NCI-H82 treated with DMSO at 0.1 percent for 48 hours (cell line): Measurements from ENCODE around the gene SH3TC1.

ENCODE experiments used
- DNase-seq: peaks from one replicate; lab custom pipeline; 2025; ENCODE audit not compliant: unreplicated experiment; lab: John Stamatoyannopoulos, UW

SH3TC1 gene

DNA sequence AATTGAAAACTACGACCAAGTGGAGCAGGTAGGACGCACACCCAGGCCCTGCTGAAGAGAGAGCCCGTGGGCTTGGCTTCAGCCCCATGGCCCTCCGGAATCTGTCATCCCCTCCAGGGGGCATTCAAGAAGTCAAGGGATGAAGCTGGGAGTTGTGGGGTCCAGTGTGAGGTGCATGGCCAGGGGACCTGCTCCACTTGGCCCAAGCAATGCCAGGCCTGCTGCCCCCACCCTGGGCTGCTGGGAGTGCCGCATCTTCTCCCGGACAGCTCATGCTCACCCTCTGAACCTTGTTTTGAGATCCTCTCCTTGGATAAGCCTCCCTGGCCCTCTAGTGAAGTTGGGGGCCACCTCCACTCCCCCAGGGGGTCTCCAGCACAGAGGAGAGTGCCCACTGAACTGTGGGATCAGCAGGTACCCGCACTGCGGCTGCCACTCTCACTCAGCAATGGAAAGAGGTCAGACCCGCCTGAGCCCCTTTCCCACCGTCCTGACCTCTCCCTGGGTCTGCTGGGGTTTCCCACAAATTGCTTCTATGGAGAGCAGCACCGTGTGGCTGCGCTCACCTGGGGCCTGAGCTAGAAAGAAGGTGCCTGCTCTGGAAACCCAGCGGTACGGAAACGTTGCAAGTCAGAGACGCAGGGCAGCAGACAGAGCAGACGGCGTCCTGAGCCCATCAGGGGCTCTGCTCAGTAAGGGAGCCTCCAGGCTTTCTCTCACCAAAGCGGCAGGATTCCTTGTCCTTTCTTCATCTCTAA lies 35.5 kb upstream of the SH3TC1 start:
- no peak for DNase-seq

GRCh38 chr4:8164194-8164565 lies 34.9 kb upstream of the SH3TC1 start:
- no peak for DNase-seq

DNA sequence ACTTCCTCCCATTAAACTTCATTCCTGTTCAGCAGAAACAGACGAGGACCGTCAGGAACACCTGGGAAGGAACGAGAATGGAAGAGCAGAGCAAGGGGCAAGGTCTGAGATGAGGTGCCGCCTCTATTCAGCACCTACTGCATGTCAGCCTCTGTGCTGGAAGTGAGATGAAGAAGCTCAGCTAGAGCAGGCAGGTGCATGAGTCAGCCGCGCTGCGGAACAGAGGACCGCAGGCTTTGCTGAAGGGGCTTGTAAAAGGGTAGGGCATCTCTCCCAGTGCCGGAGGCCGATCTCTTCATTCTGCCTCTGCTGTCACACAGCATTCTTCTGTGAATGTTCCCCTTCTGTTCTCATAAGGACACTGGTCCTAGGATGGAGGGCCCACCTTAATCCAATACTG lies 34.4 kb upstream of the SH3TC1 start:
- DNase-seq = no peak

DNA sequence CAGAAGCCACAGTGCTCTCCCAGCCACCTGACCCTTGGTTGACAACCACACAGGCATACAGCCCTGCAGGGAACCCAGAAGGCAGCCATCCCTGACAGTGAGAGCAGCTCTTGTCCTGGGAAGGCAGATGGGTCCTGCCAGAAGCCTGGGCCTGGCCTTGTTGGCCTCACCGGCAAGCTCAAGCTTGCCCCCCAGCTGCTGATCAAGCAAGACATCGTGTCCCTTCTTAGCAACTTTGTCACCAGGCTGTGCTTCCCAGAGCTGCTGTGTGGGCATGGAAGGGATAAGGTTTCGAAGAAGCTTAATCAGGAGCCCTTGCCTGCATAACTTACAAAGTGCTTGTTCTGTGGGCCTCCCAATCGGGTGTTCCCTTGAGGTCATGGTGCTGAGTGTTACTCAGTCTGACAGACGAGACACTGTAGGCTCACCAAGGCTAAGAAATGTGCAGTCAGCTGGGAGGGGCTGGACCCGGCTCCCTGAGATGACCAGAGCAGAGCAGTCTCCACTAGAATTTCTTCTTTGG lies 33.7 kb upstream of the SH3TC1 start:
- DNase-seq = no peak

GRCh38 chr4:8167291-8167690 lies 31.8 kb upstream of the SH3TC1 start:
- no peak for DNase-seq

- no peak for DNase-seq
Observed at GRCh38 chr4:8167815-8168214, 31.3 kb upstream of the SH3TC1 start.

- no peak for DNase-seq
Observed at GRCh38 chr4:8168232-8168631, 30.9 kb upstream of the SH3TC1 start.

- DNase-seq = no peak
Observed at GRCh38 chr4:8168832-8169598, 30.1 kb upstream of the SH3TC1 start.

DNA sequence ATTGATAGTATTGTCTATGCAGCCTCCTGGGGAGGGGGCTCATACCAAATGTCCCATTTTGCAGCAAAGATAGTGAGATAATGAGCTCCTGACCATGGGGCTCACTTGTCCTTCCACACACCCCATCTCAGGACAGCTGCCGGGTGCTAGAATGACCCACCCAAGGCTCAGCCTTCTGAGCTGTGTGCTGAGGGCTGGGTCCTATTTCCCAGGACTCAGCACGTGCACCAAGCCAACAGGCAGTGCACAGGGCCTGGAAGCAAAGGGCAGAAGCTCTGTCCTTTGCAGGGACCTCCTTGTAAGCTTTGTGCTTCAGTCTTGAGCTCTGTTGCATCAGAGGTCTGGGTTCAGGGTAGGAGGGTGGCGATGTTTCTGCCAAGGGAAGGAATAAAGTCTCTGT lies 29.3 kb upstream of the SH3TC1 start:
- no peak for DNase-seq

DNA sequence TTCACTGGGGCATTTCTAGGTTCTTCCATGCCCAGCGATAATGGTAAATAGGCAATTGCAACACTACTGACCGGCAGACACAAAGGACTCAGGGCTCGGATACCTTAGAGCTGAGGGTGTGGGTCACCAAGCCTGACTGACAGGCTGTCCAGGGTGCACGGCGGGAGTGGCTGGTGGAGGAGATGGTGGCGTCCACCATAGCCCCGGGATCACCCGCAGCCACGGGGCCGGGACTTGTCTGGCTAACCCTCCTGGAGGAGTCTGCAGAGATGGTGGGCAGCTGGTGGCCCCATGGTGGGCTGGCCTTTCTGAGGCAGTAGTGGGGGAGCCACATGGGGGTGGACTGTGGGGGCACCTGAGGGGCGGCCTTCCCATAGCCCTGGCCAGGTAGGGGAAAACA lies 28.7 kb upstream of the SH3TC1 start:
- no peak for DNase-seq

DNA sequence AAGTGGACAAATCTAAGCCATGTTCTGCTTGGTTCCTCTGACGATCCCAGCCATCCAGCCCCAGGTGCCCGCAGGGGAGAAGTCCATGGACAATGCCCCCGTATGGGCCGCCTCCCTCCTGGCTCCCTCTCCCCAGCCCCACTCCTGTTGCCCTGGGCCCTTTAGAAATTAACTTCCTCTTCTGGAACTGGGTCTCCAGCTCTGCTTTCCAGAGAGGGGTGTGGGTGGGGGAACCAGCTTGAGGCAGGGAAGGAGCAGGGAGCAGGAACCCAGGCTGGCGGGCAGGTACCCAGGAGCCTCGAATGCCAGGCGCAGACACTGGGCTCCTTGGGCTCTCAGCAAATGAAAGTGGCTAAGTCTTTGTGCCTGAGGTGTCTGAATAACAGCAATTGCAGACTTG lies 27.8 kb upstream of the SH3TC1 start:
- no peak for DNase-seq

- DNase-seq = no peak
Observed at GRCh38 chr4:8171984-8172924, 26.8 kb upstream of the SH3TC1 start.

DNA sequence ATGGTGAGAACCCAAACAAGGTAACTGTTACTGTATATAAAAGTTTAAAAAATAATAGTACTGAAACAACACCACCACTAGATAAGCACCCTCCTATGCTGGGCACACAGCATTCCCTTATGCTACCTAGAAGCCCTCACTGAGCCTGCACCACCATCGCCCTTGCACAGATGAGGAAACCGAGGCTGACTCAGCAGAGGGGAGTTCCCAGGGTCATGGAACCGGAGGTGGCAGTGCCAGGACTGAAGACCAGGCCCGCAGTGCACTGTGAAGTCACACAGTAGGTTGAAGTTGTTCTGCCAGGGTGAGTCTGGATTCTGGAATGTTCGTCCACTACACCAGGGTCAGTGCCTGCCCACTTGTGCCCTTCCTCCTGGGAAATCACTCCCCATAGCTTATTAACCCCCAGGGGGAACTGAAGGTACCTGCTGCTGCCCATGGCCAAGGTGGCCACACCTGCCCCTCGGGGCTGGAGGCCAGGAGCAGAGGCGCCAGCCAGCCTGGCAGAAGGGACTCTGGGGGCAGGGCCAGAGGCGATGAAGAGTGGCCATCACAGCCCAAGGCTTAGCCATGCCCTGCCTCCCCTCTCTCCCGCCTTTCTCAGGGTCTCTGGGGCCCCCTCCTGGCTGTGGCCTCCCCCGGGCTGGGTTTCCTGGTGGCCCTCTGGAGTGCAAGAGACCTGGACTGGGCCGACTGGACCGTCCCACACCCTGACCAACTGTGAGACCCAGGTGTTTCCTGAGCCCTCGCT lies 25.4 kb upstream of the SH3TC1 start:
- DNase-seq = no peak

GRCh38 chr4:8174970-8175369 lies 24.1 kb upstream of the SH3TC1 start:
- DNase-seq = no peak

DNA sequence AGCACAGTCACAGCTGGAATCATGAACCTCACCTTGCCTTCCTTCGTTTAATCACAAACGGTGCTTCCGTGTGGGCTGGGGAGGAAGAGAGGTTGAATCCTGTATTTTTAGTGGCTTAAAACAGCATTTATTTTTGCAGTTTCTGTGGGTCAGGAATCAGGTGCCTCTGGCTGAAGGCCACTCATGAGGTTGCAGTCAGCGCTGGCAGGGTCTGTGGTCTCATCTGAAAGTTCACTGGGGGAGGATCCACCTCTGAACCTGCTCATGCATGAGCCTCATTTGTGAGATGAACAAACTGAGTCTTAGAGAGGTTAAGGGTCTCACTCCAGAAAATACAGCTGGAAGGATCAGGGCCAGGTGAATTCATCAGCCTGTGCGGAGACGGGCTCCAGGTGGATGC lies 23.4 kb upstream of the SH3TC1 start:
- DNase-seq = no peak

DNA sequence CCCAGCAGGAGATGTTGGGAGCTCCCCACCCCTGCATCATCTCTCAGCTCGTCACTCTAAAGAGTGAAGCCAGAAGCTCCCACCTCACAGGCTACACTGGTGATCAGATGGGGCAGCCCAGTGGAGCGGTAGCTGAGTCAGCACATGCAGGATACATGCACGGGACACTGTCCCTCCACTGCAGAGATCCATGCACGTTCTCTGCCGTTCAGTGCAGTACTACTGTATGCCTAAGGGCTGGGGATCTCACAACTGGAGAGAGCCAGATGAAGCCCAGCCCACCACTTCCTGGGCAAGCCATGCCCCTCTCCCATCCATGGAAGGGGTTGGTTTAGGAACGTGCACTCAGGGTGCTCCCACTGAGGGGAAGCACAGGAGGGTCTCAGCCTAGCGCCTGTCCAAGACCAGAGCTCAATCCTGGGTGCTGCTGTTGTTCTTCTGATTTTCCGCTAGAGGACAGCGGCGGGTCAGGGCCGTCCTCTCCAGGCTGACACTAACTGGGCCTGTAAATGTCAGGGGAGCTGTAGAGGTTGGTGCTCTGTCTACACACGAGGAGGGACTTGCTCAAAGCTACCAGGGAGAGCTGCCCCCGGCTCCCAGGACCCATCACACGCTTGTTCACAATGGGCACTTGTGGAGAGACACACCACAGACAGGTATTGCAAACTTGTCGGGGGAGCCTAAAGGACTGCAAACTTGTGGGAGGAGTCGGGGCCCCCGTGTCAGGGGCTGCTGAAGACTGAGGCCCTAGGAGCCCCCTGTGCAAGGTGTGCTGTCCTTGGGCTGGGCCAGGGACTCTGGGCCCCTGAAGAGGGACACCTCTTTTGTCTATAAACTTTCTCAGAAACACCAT lies 22.3 kb upstream of the SH3TC1 start:
- DNase-seq = no peak

DNA sequence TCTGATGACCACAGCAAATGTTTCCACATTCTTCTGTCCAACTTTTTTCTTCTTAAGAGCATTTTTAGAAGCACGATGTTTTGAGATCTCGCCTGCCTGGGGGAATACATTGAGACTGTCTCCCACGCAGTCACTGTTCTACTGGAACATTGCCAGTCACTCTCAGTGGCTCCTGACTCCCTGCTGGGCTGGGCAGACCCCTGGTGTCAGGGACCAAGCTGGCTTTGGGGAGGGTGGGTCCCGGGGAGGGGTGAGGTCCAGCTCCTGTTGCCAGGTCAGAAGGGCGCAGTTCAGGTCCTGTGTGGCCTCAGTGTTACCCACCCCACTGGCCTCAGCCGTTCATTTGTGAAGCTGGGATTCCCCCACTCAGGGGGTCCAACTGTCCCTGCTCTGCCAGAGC lies 21.5 kb upstream of the SH3TC1 start:
- DNase-seq = no peak

DNA sequence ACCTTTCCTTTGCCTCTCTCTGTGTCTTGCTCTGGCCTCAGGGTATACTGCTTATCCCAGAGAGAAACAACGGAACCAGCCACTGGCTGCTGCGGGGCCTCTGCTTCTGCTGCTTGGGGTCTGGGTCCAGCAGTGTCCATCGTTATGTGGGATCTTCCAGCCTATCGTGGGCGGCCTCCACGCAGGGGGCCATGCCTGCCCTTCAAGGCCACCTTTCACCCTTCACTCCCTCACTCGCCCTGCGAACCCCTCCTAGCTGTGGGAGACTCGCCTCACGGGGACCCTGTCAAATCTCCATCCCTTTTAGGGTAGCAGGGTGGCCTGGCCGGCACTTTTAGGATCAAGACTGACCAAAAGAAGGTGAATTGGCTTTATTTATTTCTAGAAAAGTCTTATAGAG lies 21.1 kb upstream of the SH3TC1 start:
- no peak for DNase-seq

GRCh38 chr4:8179074-8179473 lies 20.0 kb upstream of the SH3TC1 start:
- DNase-seq = no peak

DNA sequence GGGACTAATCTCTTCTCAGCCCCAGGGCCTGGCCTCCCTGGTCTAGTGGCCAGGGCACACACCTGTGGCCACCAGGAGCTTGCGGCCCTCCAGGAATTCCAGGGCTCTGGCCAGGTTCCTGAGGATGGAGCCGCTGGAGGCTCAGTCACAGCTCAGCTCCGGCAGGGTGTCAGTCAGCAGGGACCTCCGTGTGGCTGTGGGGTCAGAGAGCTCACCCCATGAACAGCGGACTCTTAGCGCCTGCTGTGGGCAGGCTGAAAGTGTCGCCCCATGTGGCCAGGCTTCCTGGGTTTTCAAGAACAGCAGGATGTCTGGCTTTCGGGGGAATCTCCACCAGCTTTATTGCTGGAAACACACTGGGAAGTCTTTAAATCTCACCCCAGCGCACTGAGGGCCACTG lies 19.3 kb upstream of the SH3TC1 start:
- no peak for DNase-seq
